IPS-11a (cell line): ENCODE measurements around the gene ACP1.

Source experiments
- H3K4me3 ChIP-seq: one replicate; pipeline ENCODE4 v1.5.1; 2013; ENCODE audit warnings: low read depth, low read length, control low read depth

ACP1 gene

GRCh38 chr2:264493-265468 lies at the start of gene ACP1:
TSS of gene ACP1 (plus strand) at chr2:264947. CDS start at chr2:264965, 18 bp downstream.
- H3K4me3 ChIP-seq = peak within 1 kb of the TSS; percentile 98

- H3K4me3 ChIP-seq = no peak overlapping the region
Measured at GRCh38 chr2:216068-216467, 48.7 kb upstream of the ACP1 start.

DNA sequence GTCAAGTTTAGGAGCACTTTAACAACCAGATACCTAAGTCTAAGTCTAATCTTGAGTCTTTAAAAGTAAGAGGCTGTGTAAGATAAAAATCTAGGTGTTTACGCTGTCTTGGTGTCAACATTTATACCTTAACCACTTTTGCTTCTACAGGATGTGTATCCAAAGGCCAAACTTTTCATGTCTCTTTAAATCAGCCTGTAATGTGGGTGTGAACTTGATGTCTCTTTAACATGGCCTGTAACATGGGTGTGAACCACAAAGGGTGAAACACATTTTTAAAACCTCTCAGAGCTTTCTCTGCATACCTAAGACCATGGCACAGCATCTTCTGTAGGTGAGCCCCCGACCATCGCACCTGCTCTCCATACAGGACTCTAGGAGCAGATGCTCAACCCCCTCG lies 41.3 kb upstream of the ACP1 start:
- H3K4me3 ChIP-seq = no peak overlapping the region

DNA sequence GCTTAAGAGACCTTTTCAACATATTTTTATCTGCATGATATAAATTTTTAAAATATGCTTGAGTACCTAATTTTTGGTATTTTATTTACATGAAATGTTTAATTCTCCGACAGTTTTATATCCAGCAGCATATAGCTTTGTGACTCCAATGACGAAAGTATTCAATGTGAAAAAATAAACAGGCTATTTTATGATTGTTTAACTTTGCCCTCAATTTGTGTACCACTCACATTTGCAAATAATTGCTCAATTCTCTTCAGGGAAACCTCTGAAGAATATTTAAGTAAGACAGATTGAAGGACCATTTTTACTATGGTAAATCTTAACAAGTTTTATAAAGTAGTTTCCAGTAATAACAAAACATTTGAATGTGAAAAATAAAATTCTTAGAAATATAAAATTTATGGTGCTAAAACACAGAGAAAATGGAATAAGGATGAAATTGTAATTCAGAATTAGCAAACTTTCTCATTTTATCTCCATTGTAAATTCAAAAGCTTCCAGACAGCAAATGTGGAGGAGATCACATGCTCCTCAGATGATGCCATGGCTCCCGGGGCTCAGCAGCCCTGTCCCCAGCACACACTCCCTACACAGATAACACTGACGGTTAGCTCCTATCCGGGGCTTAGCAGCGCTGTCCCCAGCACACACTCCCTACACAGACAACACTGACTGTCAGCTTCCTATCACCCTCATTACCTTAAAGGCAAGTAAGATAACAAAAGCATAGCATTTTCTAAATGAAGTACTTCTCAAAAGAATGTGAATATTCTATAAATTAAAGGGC lies 40.6 kb upstream of the ACP1 start:
- no peak overlapping the region for H3K4me3 ChIP-seq

- no peak overlapping the region for H3K4me3 ChIP-seq
Measured at GRCh38 chr2:228115-228514, 36.6 kb upstream of the ACP1 start.

GRCh38 chr2:228518-229278 lies 36.0 kb upstream of the ACP1 start:
- no peak overlapping the region for H3K4me3 ChIP-seq

GRCh38 chr2:231521-232185 lies 33.1 kb upstream of the ACP1 start:
- H3K4me3 ChIP-seq = no peak overlapping the region

- no peak overlapping the region for H3K4me3 ChIP-seq
Measured at GRCh38 chr2:233030-233429, 31.7 kb upstream of the ACP1 start.

DNA sequence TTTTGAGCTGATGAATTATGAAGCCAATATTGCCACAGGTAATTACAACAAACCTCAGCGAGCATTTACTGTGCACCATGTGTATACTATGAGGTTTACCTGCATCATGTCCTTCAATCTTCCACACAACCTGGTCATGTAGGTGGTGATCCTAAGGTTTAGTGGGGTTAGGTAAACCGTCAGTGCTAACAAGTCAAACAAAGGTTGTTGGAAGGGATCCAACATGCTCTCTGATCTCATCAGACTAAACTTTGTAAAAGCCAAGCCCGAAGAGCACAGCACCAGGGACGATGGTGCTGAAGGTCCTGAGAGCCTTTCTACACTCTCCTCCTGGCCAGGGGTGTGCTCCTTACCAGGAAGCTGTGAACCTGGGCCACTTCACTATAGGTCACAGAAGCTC lies 30.3 kb upstream of the ACP1 start:
- no peak overlapping the region for H3K4me3 ChIP-seq

GRCh38 chr2:236993-237539 lies 27.7 kb upstream of the ACP1 start:
- no peak overlapping the region for H3K4me3 ChIP-seq

- no peak overlapping the region for H3K4me3 ChIP-seq
Measured at GRCh38 chr2:237878-238277, 26.9 kb upstream of the ACP1 start.

GRCh38 chr2:238431-238830 lies 26.3 kb upstream of the ACP1 start:
- H3K4me3 ChIP-seq = no peak overlapping the region

DNA sequence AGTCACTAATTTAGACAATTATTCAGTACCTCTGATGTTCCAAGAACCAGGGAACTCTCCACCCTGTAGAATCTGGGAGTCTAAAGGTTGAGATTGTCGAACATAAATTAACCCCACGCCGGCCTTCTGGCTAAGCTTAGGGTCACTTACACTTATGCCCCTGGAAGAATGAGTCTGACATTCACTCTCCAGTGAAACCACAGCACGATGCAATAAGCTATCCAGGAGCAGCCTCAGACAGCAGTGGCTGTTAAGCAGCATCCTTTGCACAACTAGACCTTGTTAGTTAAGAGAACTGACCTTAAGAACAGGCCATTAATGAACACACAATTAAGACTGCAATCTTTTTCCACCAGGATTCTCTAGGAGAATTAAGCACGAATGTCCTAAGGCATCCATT lies 25.9 kb upstream of the ACP1 start:
- no peak overlapping the region for H3K4me3 ChIP-seq

GRCh38 chr2:244547-244946 lies 20.2 kb upstream of the ACP1 start:
- H3K4me3 ChIP-seq = no peak overlapping the region

DNA sequence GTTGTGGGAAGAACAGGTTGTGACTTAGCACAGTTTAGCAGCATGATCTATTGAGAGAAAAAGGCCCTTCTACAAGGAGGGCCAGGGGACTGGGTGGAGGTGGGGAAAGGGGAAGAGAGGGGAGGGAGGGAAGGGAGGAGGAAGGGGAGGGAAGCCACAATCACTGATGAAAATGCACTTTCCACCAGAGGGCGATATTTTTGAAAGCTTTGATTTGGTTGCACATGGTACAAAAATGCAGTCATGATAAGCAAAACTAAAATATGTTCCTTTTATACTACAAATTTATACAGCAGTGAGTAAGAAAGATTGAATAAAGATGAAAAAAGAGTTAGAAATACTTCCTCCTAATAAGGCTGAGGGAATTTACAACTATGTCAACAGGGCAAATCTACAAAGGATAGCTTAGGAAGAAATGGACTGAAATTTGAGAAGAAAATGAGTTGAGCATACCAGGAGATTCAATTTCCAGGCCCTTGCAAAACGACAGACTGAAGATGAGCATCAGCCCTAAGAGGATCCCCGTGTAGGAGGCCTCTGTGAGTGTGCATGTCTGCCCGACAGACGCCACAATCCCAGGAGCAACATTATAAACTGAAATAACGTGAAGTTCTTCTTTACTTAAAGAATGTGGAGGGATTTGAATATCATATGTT lies 18.1 kb upstream of the ACP1 start:
- no peak overlapping the region for H3K4me3 ChIP-seq

DNA sequence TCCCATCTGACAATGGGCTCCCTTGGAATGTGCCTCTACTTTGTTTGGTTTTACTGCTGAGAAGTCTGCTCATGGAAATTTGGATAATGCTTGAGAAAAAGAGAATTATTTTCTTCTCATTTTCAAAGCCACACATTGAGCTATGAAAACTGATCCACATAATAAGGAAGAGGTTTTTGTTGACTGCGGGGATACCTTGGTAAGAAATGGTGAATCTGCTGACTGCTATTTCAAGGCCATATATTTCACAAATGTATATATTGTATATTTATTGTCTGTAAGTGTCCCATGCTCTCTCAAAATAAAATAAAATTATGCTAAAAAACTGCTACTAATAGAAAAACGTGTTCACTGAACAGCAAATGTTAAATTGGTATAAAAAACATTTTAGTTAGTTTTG lies 16.0 kb upstream of the ACP1 start:
- H3K4me3 ChIP-seq = no peak overlapping the region

DNA sequence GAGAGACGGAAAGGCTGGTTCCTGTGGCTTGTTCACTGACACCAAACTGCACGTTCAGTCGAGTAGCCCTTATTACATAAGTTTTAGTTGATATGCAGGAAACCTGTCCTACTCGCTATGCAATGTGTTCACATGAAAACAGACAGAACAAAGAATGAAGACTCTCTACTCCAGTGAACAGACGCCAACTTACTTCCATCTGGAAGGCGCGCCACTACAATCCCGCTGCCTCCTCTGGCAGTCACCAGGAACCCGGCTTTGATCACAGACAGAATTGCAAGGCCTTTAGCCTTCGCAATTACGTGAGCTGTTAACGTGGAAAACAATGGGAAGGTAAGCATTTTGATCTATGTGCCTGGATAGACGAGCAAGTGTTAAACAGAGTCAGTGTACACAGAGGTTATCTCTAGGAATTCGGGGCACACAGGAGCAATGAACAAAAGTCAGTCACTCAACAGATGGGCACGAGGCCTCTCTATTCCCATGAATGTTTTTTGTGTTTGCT lies 15.2 kb upstream of the ACP1 start:
- H3K4me3 ChIP-seq = no peak overlapping the region

GRCh38 chr2:252001-252602 lies 12.6 kb upstream of the ACP1 start:
- no peak overlapping the region for H3K4me3 ChIP-seq

GRCh38 chr2:253202-253638 lies 11.5 kb upstream of the ACP1 start:
- H3K4me3 ChIP-seq = no peak overlapping the region
